Measurements from ENCODE around the gene CIB4.
"Not testable (repeated sequence)": the region's sequence is repeated elsewhere in the genome, so short reads cannot be mapped to it uniquely, and the experiment has no call there.

Gene CIB4

GRCh38 chr2:26665296-26665695 is 24.1 kb upstream of the CIB4 start:
- not testable (repeated sequence) for DNase-seq

GRCh38 chr2:26660363-26660962 is 19.3 kb upstream of the CIB4 start:
- DNase-seq: no peak

- no peak for DNase-seq
Measured at GRCh38 chr2:26658691-26659346, 17.7 kb upstream of the CIB4 start.

- no peak for DNase-seq
Measured at GRCh38 chr2:26657265-26657664, 16.1 kb upstream of the CIB4 start.

GRCh38 chr2:26655611-26656195 is 14.5 kb upstream of the CIB4 start:
- DNase-seq: no peak

GRCh38 chr2:26655120-26655519 is 14.0 kb upstream of the CIB4 start:
- not testable (repeated sequence) for DNase-seq

GRCh38 chr2:26654061-26654340 is 12.8 kb upstream of the CIB4 start:
- DNase-seq: no peak

GRCh38 chr2:26653207-26654060 is 12.3 kb upstream of the CIB4 start:
- DNase-seq: no peak

GRCh38 chr2:26652361-26653041 is 11.3 kb upstream of the CIB4 start:
- no peak for DNase-seq

GRCh38 chr2:26651799-26652198 is 10.6 kb upstream of the CIB4 start:
- no peak for DNase-seq

GRCh38 chr2:26651470-26651771 is 10.3 kb upstream of the CIB4 start:
- no peak for DNase-seq

GRCh38 chr2:26650713-26651469 is 9.7 kb upstream of the CIB4 start:
- no peak for DNase-seq

- no peak for DNase-seq
Measured at GRCh38 chr2:26649992-26650712, 9.0 kb upstream of the CIB4 start.

- no peak for DNase-seq
Measured at GRCh38 chr2:26649322-26649721, 8.2 kb upstream of the CIB4 start.

- no peak for DNase-seq
Measured at GRCh38 chr2:26648516-26648915, 7.3 kb upstream of the CIB4 start.

- DNase-seq: no peak
Measured at GRCh38 chr2:26647981-26648380, 6.8 kb upstream of the CIB4 start.

GRCh38 chr2:26646986-26647672 is 6.0 kb upstream of the CIB4 start:
- no peak for DNase-seq

GRCh38 chr2:26645762-26646161 is 4.6 kb upstream of the CIB4 start:
- no peak for DNase-seq

- DNase-seq: no peak
Measured at GRCh38 chr2:26644188-26644835, 3.1 kb upstream of the CIB4 start.

GRCh38 chr2:26642429-26642828 is 1.3 kb upstream of the CIB4 start:
- no peak for DNase-seq

- no peak for DNase-seq
Measured at GRCh38 chr2:26640331-26640745, 828 bp downstream of the CIB4 start.
